ENCODE data around the gene SRGAP3.

Gene SRGAP3

GRCh38 chr3:8996681-8997121, 252.7 kb downstream of the SRGAP3 start:
- no peak for DNase-seq (ENCODE audit: low read depth)
- TF ChIP-seq, protein P1, sequence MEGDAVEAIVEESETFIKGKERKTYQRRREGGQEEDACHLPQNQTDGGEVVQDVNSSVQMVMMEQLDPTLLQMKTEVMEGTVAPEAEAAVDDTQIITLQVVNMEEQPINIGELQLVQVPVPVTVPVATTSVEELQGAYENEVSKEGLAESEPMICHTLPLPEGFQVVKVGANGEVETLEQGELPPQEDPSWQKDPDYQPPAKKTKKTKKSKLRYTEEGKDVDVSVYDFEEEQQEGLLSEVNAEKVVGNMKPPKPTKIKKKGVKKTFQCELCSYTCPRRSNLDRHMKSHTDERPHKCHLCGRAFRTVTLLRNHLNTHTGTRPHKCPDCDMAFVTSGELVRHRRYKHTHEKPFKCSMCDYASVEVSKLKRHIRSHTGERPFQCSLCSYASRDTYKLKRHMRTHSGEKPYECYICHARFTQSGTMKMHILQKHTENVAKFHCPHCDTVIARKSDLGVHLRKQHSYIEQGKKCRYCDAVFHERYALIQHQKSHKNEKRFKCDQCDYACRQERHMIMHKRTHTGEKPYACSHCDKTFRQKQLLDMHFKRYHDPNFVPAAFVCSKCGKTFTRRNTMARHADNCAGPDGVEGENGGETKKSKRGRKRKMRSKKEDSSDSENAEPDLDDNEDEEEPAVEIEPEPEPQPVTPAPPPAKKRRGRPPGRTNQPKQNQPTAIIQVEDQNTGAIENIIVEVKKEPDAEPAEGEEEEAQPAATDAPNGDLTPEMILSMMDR (IDR thresholded peaks at IDR 0.05; ENCODE audit: insufficient read depth, low read depth, low read length, missing control alignments) = no peak
- no peak overlapping the region for H3K4me3 ChIP-seq (ENCODE audit: low read depth, low read length)

DNA sequence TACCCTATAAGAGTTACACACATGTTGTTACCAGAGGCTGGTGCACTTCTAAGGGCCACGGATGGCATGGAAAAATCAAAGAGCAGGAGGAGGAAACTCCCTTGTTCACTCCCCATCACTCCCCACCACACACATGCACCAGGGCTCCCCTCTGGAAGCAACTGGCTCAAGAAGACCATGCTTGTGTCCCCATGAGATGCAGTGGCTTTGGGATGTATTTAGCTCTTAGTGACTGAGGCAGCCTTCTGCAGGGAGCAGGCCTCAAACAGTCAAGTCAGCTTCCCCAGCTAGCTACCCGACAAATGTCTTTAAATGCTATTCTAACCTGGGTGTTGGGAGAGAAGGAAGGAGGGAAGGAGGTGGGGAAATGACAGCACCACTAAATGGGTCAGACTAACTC, 253.2 kb downstream of the SRGAP3 start:
- TF ChIP-seq, protein P1 (IDR thresholded peaks at IDR 0.05; ENCODE audit: insufficient read depth, low read depth, low read length, missing control alignments) = no peak
- no peak overlapping the region for H3K4me3 ChIP-seq (ENCODE audit: low read depth, low read length)
- DNase-seq (ENCODE audit: low read depth) = no peak

DNA sequence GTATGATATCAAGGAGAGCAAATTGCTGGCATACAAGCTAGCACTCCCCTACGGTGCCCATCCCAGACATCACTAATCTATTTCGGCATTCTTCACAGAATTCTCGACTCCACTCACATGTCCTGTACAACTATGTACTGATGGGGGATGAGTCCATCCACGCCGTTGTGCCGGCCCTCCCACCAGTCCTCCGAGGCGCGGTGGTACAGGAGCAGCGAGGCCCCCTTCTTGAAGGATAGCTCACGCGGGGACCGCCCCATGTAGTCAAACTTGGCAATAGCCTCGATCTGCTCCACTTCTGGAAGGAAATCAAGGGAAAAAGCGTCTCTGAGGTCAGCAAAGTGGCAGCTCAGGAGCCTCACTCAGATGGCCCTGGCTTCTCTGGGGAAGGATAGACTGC, 255.2 kb downstream of the SRGAP3 start:
- DNase-seq (ENCODE audit: low read depth) = no peak
- TF ChIP-seq, protein P1 (IDR thresholded peaks at IDR 0.05; ENCODE audit: insufficient read depth, low read depth, low read length, missing control alignments) = no peak
- H3K4me3 ChIP-seq (ENCODE audit: low read depth, low read length) = no peak overlapping the region

GRCh38 chr3:8993331-8993730, 256.1 kb downstream of the SRGAP3 start:
- TF ChIP-seq, protein P1 (IDR thresholded peaks at IDR 0.05; ENCODE audit: insufficient read depth, low read depth, low read length, missing control alignments) = no peak
- DNase-seq (ENCODE audit: low read depth) = no peak
- H3K4me3 ChIP-seq (ENCODE audit: low read depth, low read length) = no peak overlapping the region

- TF ChIP-seq, protein P1 (IDR thresholded peaks at IDR 0.05; ENCODE audit: insufficient read depth, low read depth, low read length, missing control alignments) = no peak
- no peak overlapping the region for H3K4me3 ChIP-seq (ENCODE audit: low read depth, low read length)
- DNase-seq (ENCODE audit: low read depth) = no peak
These were observed 256.6 kb downstream of the SRGAP3 start for GRCh38 chr3:8992854-8993253.

DNA sequence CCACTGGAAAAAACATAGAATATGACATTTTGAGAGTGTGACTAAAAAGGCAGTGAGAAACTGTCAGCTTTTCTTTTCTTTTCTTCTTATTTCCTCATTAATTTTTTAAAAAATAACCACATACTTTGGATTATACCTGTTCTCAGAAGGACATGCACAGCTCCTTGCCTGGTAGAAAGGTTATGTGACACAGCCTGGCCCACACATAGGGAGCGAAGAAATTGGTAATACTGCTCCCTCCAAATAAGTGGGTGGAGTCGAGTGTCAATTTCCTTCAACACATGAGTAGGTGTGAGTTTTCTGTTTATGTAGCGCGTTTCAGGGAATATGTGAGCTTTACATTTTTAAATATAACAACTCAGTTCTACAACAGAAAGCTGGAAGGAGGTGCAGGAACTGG, 257.2 kb downstream of the SRGAP3 start:
- TF ChIP-seq, protein P1 (IDR thresholded peaks at IDR 0.05; ENCODE audit: insufficient read depth, low read depth, low read length, missing control alignments) = no peak
- DNase-seq (ENCODE audit: low read depth) = no peak
- H3K4me3 ChIP-seq (ENCODE audit: low read depth, low read length) = no peak overlapping the region
